Activated T-helper 1 cell treated with Interleukin-2 at 50 U/mL for 16 hours (primary cell): ENCODE data around the gene CLHC1.
"Not testable (repeated sequence)": the region's sequence is repeated elsewhere in the genome, so short reads cannot be mapped to it uniquely, and the experiment has no call there.

Experiments used
- DNase-seq: peaks from one replicate; pipeline ENCODE4 v3.0.0-alpha.2; 2020; ENCODE audit warnings: low read depth

The CLHC1 gene

GRCh38 chr2:55232084-55232862 is at the start of gene CLHC1, which contains the start of gene RPS27A:
Gene CLHC1, minus strand, starts transcription at chr2:55232293. Its CDS starts 9,882 bp downstream, at chr2:55222411.
Gene RPS27A, plus strand, starts transcription at chr2:55232688. Its CDS starts 137 bp downstream, at chr2:55232825.
- DNase-seq, result peak; percentile 85

- not testable (repeated sequence) for DNase-seq
These were observed 48.9 kb upstream of the CLHC1 start for GRCh38 chr2:55280851-55281546.

- DNase-seq, result not testable (repeated sequence)
These were observed 47.8 kb upstream of the CLHC1 start for GRCh38 chr2:55279859-55280424.

- DNase-seq, result not testable (repeated sequence)
These were observed 47.2 kb upstream of the CLHC1 start for GRCh38 chr2:55279214-55279835.

GRCh38 chr2:55277310-55277709 is 45.2 kb upstream of the CLHC1 start:
- DNase-seq, result no peak

GRCh38 chr2:55274346-55274745 is 42.3 kb upstream of the CLHC1 start:
- not testable (repeated sequence) for DNase-seq

GRCh38 chr2:55269645-55269990 is 37.5 kb upstream of the CLHC1 start:
- no peak for DNase-seq

GRCh38 chr2:55268907-55269644 is 37.0 kb upstream of the CLHC1 start, which contains the start of gene MTIF2:
Gene MTIF2, minus strand, starts transcription at chr2:55269231. Its CDS starts 5,373 bp downstream, at chr2:55263858.
- peak; percentile 80 for DNase-seq

GRCh38 chr2:55268288-55268906 is 36.3 kb upstream of the CLHC1 start:
- no peak for DNase-seq

GRCh38 chr2:55259586-55259985 is 27.5 kb upstream of the CLHC1 start:
- not testable (repeated sequence) for DNase-seq

- no peak for DNase-seq
These were observed 20.7 kb upstream of the CLHC1 start for GRCh38 chr2:55252832-55253231.

GRCh38 chr2:55247025-55247424 is 14.9 kb upstream of the CLHC1 start:
- DNase-seq, result no peak

- DNase-seq, result no peak
These were observed 13.3 kb upstream of the CLHC1 start for GRCh38 chr2:55245411-55245810.

- DNase-seq, result no peak
These were observed 10.5 kb upstream of the CLHC1 start for GRCh38 chr2:55242617-55243016.

- not testable (repeated sequence) for DNase-seq
These were observed 9.5 kb upstream of the CLHC1 start for GRCh38 chr2:55241582-55241981.

- no peak for DNase-seq
These were observed 7.6 kb upstream of the CLHC1 start for GRCh38 chr2:55239656-55240222.

GRCh38 chr2:55236992-55237543 is 5.0 kb upstream of the CLHC1 start:
- no peak for DNase-seq

- no peak for DNase-seq
These were observed 3.8 kb upstream of the CLHC1 start for GRCh38 chr2:55235724-55236538.

GRCh38 chr2:55233658-55233940 is 1.5 kb upstream of the CLHC1 start:
- DNase-seq, result no peak
